Measurements from ENCODE around the gene HAO1. TPM values are rescaled to one million over a fixed set of nuclear protein-coding genes. Genes with fewer than 3 reads are reported as not detected.

Gene HAO1
- total and polyA plus RNA-seq, 2 of the 13 experiments (the other 11 are each of a cell fraction or from before 2014, with no cell fraction given): 0.03 TPM; not detected in 1

- TF ChIP-seq THRA (CRISPR knock-in tag; IDR thresholded peaks at IDR 0.05; ENCODE audit: borderline replicate concordance): no peak
- TF ChIP-seq CTCF (CRISPR knock-in tag; IDR thresholded peaks at IDR 0.05): peak; percentile 86
- TF ChIP-seq CBX1 (IDR thresholded peaks at IDR 0.05; ENCODE audit: low read depth): no peak
- TF ChIP-seq PHF21A (CRISPR knock-in tag; IDR thresholded peaks at IDR 0.05): no peak
- no peak for TF ChIP-seq FOXO4 (CRISPR knock-in tag; conservative IDR thresholded peaks at IDR 0.05)
- TF ChIP-seq HIVEP1 (CRISPR knock-in tag; IDR thresholded peaks at IDR 0.05): no peak
- TF ChIP-seq CERS6 (CRISPR knock-in tag; IDR thresholded peaks at IDR 0.05): no peak
- TF ChIP-seq HNRNPK (IDR thresholded peaks at IDR 0.05; ENCODE audit: low read depth, low read length, poor library complexity, severe bottlenecking): peak; percentile 90
- TF ChIP-seq STAG1 (CRISPR knock-in tag; IDR thresholded peaks at IDR 0.05): peak; percentile 73
- TF ChIP-seq ZNF354B (CRISPR knock-in tag; IDR thresholded peaks at IDR 0.05): no peak
- TF ChIP-seq ZNF512 (CRISPR knock-in tag; IDR thresholded peaks at IDR 0.05): peak; percentile 97
- TF ChIP-seq MAFF (IDR thresholded peaks at IDR 0.05; ENCODE audit: low read depth, low read length): no peak
- TF ChIP-seq LBX2 (CRISPR knock-in tag; IDR thresholded peaks at IDR 0.05; ENCODE audit: borderline replicate concordance): no peak
- TF ChIP-seq ZNF512B (CRISPR knock-in tag; IDR thresholded peaks at IDR 0.05; ENCODE audit: borderline replicate concordance): peak; percentile 76; the same call in 1 of the 2 replicates
Measured at GRCh38 chr20:7859356-7859802, 80.9 kb downstream of the HAO1 start (continued).
